NT2/D1 (cell line): Measurements from ENCODE around the gene PLXNA4.

Source experiments
- DNase-seq: peaks from one replicate; pipeline ENCODE4 v3.0.0-alpha.2; 2011; ENCODE audit warnings: low read depth, low spot score
- H3K27me3 ChIP-seq: 2 replicates; pipeline ENCODE4 v1.6.0; 2011; ENCODE audit warnings: mild to moderate bottlenecking; ENCODE audit not compliant: insufficient read length, insufficient read depth
- H3K36me3 ChIP-seq: 2 replicates; pipeline ENCODE4 v1.6.1; 2011; ENCODE audit warnings: mild to moderate bottlenecking, low read length, mixed read lengths; ENCODE audit not compliant: insufficient read depth, insufficient read length
- H3K4me1 ChIP-seq: 2 replicates; pipeline ENCODE4 v1.5.1; 2011; ENCODE audit not compliant: insufficient read depth, insufficient read length
- H3K4me3 ChIP-seq: 2 replicates; pipeline ENCODE4 v1.5.1; 2011; ENCODE audit warnings: low read depth; ENCODE audit not compliant: insufficient read length
- H3K9ac ChIP-seq: 2 replicates; pipeline ENCODE4 v1.6.0; 2011; ENCODE audit warnings: low read depth; ENCODE audit not compliant: insufficient read length
- H3K9me3 ChIP-seq: 2 replicates; pipeline ENCODE4 v1.5.1; 2011; ENCODE audit warnings: mild to moderate bottlenecking, low read length; ENCODE audit not compliant: insufficient read depth
- SUZ12 ChIP-seq: IDR thresholded peaks from 2 replicates; pipeline ENCODE4 v1.6.1; 2011; ENCODE audit not compliant: insufficient read length, insufficient read depth; ENCODE audit errors: extremely low read depth
- YY1 ChIP-seq: IDR thresholded peaks from 2 replicates; pipeline ENCODE4 v1.6.1; 2011; ENCODE audit not compliant: insufficient read length, insufficient read depth
- ZNF274 ChIP-seq: IDR thresholded peaks from 2 replicates; pipeline ENCODE4 v1.6.1; 2011; ENCODE audit warnings: mild to moderate bottlenecking, low read depth, low read length

PLXNA4 gene

GRCh38 chr7:132343199-132343598 lies 233.1 kb downstream of the PLXNA4 start:
- no peak for TF ChIP-seq ZNF274
- no peak for TF ChIP-seq YY1
- TF ChIP-seq SUZ12 = no peak
- Histone ChIP-seq H3K4me3 (no peak overlapping the region), H3K36me3 (no peaks in the 10 kb centered on the region), H3K27me3 (no peaks in the 10 kb centered on the region), H3K9me3 (no peaks in the 10 kb centered on the region), H3K9ac (no peak overlapping the region), H3K4me1 (no peaks in the 10 kb centered on the region)
- no peak for DNase-seq

- DNase-seq = no peak
- Histone ChIP-seq H3K4me3 (no peak overlapping the region), H3K36me3 (no peaks in the 10 kb centered on the region), H3K27me3 (no peaks in the 10 kb centered on the region), H3K4me1 (no peaks in the 10 kb centered on the region), H3K9me3 (no peaks in the 10 kb centered on the region), H3K9ac (no peak overlapping the region)
- TF ChIP-seq SUZ12 = no peak
- TF ChIP-seq ZNF274 = no peak
- TF ChIP-seq YY1 = no peak
Measured at GRCh38 chr7:132337450-132338080, 238.7 kb downstream of the PLXNA4 start.

- DNase-seq = no peak
- H3K36me3 ChIP-seq = no peaks in the 10 kb centered on the region
- H3K4me3 ChIP-seq = no peak overlapping the region
- no peaks in the 10 kb centered on the region for H3K9me3 ChIP-seq
- H3K27me3 ChIP-seq = no peaks in the 10 kb centered on the region
- no peak overlapping the region for H3K9ac ChIP-seq
- no peaks in the 10 kb centered on the region for H3K4me1 ChIP-seq
- TF ChIP-seq SUZ12 (no peak), YY1 (no peak), ZNF274 (no peak)
Measured at GRCh38 chr7:132336797-132337196, 239.5 kb downstream of the PLXNA4 start.

- H3K9me3 ChIP-seq = no peaks in the 10 kb centered on the region
- H3K9ac ChIP-seq = no peak overlapping the region
- H3K27me3 ChIP-seq = no peaks in the 10 kb centered on the region
- H3K4me3 ChIP-seq = no peak overlapping the region
- no peaks in the 10 kb centered on the region for H3K36me3 ChIP-seq
- no peak for DNase-seq
- TF ChIP-seq ZNF274 = no peak
- TF ChIP-seq SUZ12 = no peak
- no peak for TF ChIP-seq YY1
- H3K4me1 ChIP-seq = peaks cover under 1% of the 10 kb centered on the region
Measured at GRCh38 chr7:132333301-132333700, 243.0 kb downstream of the PLXNA4 start.

GRCh38 chr7:132328760-132329159 lies 247.5 kb downstream of the PLXNA4 start:
- Histone ChIP-seq H3K9ac (no peak overlapping the region), H3K4me3 (no peak overlapping the region), H3K9me3 (no peaks in the 10 kb centered on the region), H3K4me1 (peaks cover 6% of the 10 kb centered on the region), H3K36me3 (no peaks in the 10 kb centered on the region), H3K27me3 (peaks cover 6% of the 10 kb centered on the region)
- TF ChIP-seq ZNF274 (no peak), SUZ12 (no peak), YY1 (no peak)
- no peak for DNase-seq

GRCh38 chr7:132328047-132328620 lies 248.1 kb downstream of the PLXNA4 start:
- no peak overlapping the region for H3K9ac ChIP-seq
- peaks cover 6% of the 10 kb centered on the region for H3K27me3 ChIP-seq

GRCh38 chr7:132326878-132327589 lies 249.2 kb downstream of the PLXNA4 start:
- Histone ChIP-seq H3K9ac (no peak overlapping the region), H3K4me3 (no peak overlapping the region), H3K27me3 (peaks cover 6% of the 10 kb centered on the region), H3K36me3 (no peaks in the 10 kb centered on the region), H3K4me1 (peaks cover 6% of the 10 kb centered on the region), H3K9me3 (no peaks in the 10 kb centered on the region)
- TF ChIP-seq YY1 = no peak
- no peak for TF ChIP-seq SUZ12
- no peak for TF ChIP-seq ZNF274
- no peak for DNase-seq

More at GRCh38 chr7:132328047-132328620, 248.1 kb downstream of the PLXNA4 start:
- H3K9me3 ChIP-seq = no peaks in the 10 kb centered on the region
- TF ChIP-seq YY1 = no peak
- no peak for TF ChIP-seq SUZ12
- no peak for TF ChIP-seq ZNF274
- DNase-seq = no peak
- peaks cover 6% of the 10 kb centered on the region for H3K4me1 ChIP-seq
- H3K4me3 ChIP-seq = no peak overlapping the region
- H3K36me3 ChIP-seq = no peaks in the 10 kb centered on the region
